ENCODE results near the gene PPP2R2D.
A peak's percentile ranks its signal among the peaks of the same experiment; 100 is the strongest.
"Not testable (repeated sequence)": the region's sequence is repeated elsewhere in the genome, so short reads cannot be mapped to it uniquely, and the experiment has no call there.

PPP2R2D gene

DNA sequence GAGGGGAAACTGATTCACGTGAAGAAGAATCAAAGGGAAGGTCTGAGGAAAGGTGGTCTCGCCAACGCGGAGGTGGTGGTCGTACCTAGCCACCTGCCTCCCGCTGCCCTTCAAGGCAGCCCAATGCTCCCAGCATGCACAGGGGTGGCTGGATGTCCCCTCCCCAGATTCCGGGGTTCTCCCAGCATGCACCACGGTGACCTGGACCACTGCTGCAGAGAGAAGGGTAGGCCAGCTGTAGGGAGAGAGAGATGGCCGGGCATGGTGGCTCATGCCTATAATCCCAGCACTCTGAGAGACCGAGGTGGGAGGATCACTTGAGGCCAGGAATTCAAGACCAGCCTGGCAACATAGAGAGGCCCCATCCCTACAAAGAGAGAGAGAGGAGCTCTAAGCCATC, 32.4 kb upstream of the PPP2R2D start:
- no peak for DNase-seq

- DNase-seq = no peak
These were observed 31.5 kb upstream of the PPP2R2D start for GRCh38 chr10:131869344-131869743.

DNA sequence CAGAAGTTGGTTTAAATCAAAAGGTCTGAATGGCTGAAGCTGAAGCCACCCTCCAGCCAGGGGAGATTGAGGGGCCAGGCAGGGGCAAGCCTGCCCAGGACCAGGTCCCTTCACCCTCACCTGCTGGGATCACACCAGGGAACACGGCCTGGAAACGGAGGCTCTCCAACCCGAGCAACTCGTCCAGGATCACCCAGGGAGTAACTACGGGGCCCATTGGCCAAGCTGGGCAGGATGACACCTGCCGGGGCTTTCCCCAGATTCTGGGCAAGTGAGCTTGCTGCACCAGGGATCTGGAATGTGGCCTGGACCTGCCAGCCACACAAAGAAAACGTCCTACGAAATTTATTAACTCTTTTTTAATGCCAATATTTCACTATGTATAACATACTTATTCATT, 30.4 kb upstream of the PPP2R2D start:
- no peak for DNase-seq

DNA sequence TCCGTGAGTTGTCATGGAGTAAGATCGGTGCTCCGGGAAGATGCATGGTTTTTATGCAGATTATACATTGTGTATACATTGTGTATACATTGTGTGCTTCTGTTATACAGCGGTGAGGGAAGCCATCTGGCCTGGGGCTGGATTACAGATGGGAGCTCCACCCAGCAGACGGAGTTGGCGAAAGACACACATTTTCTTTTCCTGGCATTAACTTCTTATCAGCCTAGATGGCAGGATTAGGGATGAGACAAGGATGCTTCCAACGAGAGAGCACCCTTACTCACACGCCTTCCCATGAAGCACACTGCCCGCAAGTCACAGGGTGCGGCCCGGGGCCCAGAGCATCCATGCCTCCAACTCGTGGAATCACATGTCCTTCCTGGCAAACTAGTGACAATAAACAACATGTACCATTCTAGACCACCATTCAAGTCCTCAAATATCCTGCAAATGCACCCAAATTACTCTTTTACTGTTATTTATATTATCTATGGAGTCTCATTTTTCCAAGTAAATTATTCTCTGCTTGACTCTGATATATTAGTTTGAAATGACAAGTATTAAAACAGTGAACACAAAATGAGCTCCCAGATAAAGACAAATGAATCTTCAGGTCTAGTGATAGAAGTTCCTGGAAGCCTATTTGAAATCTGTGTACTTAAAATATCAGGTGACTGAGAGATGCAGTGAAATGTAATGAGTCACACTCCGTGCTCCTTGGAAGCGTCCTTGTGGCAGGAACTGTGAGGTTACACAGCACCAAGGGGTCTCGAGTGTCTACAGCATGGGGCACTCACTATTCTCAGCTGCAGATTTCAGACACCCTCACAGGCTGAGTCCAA, 29.8 kb upstream of the PPP2R2D start:
- no peak for DNase-seq

GRCh38 chr10:131871673-131872005, 29.2 kb upstream of the PPP2R2D start:
- no peak for DNase-seq

- no peak for DNase-seq
These were observed 28.6 kb upstream of the PPP2R2D start for GRCh38 chr10:131872011-131872826.

GRCh38 chr10:131872827-131873375, 27.9 kb upstream of the PPP2R2D start:
- no peak for DNase-seq

GRCh38 chr10:131874991-131875451, 25.8 kb upstream of the PPP2R2D start:
- peak; percentile 64 for DNase-seq

DNA sequence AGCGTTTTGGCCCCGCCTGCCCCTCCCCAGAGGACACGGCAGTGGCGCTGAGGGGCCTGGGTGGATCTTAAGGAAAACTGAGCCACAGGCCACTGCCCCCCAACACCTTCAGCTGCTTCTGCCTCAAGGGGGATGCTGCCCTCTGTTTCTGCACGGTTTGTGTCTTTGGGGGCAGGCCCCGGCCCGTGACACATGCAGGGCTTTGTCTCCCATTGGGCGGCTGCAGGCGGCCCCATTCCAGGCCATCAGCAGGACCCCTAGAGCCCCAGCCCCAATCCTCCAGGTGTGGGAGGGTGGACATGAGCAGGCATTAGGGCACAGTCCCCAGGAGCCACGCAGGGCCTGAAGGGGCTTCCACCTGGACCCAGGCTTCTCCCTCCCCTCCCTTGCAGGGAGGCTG, 25.3 kb upstream of the PPP2R2D start:
- DNase-seq = no peak

DNA sequence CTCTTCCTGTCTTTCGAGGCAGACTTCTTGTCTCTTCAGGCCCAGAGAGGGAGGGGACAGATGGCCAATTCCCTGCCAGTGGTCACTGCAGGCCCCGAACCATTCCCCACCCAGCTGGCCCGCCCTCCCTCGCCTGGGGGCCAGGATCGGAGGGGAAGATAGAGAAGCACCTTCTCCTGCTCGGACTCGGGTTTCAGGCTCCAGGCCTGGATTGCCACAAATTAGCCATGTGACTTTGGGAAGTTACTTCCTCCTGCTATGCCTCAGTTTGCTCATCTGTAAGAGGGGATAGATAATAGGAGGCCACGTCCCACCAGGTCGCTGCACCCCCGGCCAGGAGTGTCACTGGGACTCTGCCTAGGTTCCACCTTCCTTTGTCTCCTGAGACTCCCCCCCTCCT, 24.8 kb upstream of the PPP2R2D start:
- DNase-seq = no peak

DNA sequence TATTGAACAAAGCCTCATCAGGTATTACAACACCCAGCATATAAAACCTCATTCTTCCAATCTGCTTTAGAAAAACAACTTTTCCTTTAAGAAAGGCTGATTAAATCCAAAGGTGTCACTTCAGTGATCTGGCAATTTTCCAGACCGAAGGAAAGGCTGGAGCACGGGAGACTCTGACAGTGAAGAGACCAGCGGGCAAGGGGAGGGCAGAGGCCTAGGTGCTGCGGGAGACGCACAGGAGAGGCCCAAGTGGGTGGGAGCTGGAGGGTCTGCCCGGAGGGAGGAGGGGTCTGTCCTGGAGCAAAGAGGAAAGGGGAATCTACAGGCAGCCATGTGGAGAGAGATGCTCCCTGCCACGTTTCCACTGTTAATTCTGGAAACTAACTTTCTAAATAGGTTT, 24.3 kb upstream of the PPP2R2D start:
- DNase-seq = peak; percentile 26

- DNase-seq = no peak
These were observed 20.7 kb upstream of the PPP2R2D start for GRCh38 chr10:131880016-131880590.

GRCh38 chr10:131881104-131881880, 19.5 kb upstream of the PPP2R2D start:
- DNase-seq = no peak

- no peak for DNase-seq
These were observed 18.7 kb upstream of the PPP2R2D start for GRCh38 chr10:131882151-131882550.

DNA sequence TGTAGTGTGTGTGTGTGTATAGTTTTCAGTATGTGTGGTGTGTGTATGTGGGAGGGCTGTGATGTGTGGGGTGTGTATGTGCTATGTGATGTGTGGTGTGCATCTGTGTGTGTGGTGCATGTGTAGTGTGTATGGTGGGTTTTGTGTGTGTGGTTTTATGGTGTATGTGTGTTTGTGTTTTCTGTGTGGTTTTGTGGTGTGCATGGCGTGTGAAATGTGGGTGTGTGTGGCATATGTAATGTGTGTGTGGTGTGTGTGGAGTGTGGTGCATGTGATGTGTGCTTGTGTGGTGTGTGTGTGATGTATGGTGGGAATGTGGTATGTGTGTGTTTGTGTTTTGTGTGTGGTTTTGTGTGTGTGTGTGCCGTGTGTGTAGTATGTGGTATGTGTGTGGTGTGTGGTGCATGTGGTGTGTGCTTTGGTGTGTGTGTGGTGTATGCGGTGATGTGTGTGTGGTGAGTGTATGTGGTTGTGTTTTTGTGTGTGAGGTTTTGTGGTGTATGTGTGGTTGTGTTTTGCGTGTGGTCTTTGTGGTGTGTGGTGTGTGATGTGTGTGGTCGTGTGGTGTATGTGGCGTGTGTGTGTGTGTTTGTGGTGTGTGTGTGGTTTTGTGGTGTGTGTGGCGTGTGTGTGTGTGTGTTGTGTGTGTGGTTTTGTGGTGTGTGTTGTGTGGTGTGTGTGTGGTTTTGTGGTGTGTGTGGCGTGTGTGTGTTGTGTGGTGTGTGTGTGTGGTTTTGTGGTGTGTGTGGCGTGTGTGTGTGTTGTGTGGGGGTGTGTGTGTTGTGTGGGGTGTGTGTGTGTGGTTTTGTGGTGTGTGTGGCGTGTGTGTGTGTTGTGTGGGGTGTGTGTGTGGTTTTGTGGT, 18.0 kb upstream of the PPP2R2D start:
- no peak for DNase-seq

- DNase-seq = not testable (repeated sequence)
These were observed 17.0 kb upstream of the PPP2R2D start for GRCh38 chr10:131883621-131884393.

- peak; percentile 69 for DNase-seq
These were observed 15.2 kb upstream of the PPP2R2D start for GRCh38 chr10:131885391-131886165.

DNA sequence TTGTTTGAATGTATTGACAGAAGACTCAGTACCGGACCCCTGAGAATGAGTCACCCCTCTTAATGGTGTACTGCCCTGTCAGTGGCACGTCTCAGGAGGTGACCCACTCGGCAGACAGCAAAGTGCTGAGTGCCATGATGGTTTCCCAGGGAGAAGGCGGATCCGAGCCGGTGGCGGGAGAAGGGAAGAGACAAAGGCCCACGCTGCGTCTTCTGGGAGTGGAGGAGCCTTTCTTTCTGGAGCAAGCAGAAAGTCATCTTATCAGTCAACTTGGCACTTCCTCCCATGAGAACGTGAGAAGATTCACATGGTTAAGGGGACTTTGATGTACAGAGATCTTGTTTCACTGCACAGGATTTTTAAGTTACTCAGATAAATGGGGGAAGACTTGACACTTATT, 14.6 kb upstream of the PPP2R2D start:
- no peak for DNase-seq

DNA sequence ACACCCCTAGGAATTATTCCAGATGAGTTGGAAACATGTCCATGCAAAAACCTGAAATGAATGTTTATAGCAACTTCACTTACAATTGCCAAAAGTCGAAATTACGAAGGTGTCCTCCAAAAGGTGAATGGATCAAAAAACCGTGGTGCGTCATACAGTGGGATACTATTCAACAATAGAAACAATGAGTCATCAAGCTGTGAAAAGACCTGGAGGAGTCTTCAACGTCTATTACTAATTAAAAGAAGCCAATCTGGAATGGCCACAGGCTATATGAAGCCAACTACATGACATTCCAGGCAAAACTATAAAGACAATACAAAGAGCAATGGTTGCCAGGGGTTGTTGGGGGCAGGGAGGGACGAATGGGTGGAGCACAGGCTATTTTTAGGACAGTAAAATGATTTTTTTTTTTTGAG, 12.6 kb upstream of the PPP2R2D start:
- no peak for DNase-seq

DNA sequence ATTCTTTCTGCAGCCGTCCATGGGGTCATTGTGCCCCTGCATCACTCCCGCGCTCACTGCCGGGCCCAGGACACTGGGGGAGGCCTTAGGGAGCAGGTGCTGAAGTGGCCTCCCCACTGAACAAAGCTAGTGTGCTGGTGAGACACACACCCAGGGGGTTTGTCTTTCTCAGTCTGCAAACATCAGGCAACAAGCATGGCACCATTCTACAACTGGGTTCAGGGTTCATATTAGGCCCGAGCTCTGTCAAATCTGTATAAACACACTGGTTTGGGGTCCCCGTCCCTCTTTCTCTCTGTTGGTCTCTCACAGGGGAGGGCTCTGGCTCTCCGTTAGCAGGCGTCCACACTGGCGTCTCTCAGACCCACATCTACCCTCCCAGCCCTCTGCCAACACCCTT, 11.1 kb upstream of the PPP2R2D start:
- no peak for DNase-seq
